Endothelial cell (in vitro differentiated cells): ENCODE results near the gene KRT71. TPM values are rescaled to one million over a fixed set of nuclear protein-coding genes. Genes with fewer than 3 reads are reported as not detected.

Experiments
- DNase-seq: peaks from one replicate; pipeline ENCODE4 v3.0.0; 2021; ENCODE audit warnings: low spot score
- H3K27ac Mint-ChIP-seq: one replicate; pipeline ENCODE4 v1.8.0; 2021; ENCODE audit warnings: mixed read lengths, inconsistent platforms; ENCODE audit not compliant: unreplicated experiment
- H3K27me3 Mint-ChIP-seq: one replicate; pipeline ENCODE4 v1.8.0; 2021; ENCODE audit warnings: mild to moderate bottlenecking, moderate library complexity, mixed read lengths, inconsistent platforms; ENCODE audit not compliant: unreplicated experiment
- H3K36me3 Mint-ChIP-seq: one replicate; pipeline ENCODE4 v1.8.0; 2021; ENCODE audit warnings: mild to moderate bottlenecking, low read depth, mixed read lengths, inconsistent platforms; ENCODE audit not compliant: unreplicated experiment
- H3K4me1 Mint-ChIP-seq: one replicate; pipeline ENCODE4 v1.8.0; 2021; ENCODE audit warnings: mild to moderate bottlenecking, mixed read lengths, inconsistent platforms; ENCODE audit not compliant: unreplicated experiment
- H3K4me3 Mint-ChIP-seq: one replicate; pipeline ENCODE4 v1.8.0; 2021; ENCODE audit warnings: mild to moderate bottlenecking, mixed read lengths, inconsistent platforms; ENCODE audit not compliant: unreplicated experiment
- H3K9me3 Mint-ChIP-seq: one replicate; pipeline ENCODE4 v1.8.0; 2021; ENCODE audit warnings: mixed read lengths, inconsistent platforms; ENCODE audit not compliant: unreplicated experiment
- CTCF ChIP-seq: fragments of 200-600 bp; sonication (generic); IDR thresholded peaks from one replicate; pipeline ENCODE4 v1.5.0; 2021; ENCODE audit warnings: antibody characterized with exemption; ENCODE audit not compliant: unreplicated experiment
- long read RNA-seq: library from polyadenylated mRNA; unstranded; transcript quantifications from one replicate; pipeline ENCODE4 v2.0.0, GENCODE V29; 2020; ENCODE audit not compliant: unreplicated experiment
- total RNA-seq: library from RNA; stranded (reverse); fragmentation: NEBNext Ultra II Directional; extraction: Animal tissue kit (Norgen Biotek cat#: 25700); gene quantifications from one replicate; pipeline ENCODE4 v1.2.1, GENCODE V29; 2021; ENCODE audit not compliant: unreplicated experiment

The KRT71 gene
- total RNA-seq, result not detected
- long read RNA-seq, result 0 reads

GRCh38 chr12:52552681-52553195 lies at the start of gene KRT71:
KRT71 (minus strand) TSS chr12:52553145; CDS start chr12:52553077, 68 bp downstream.
- TF ChIP-seq CTCF, result no peak
- DNase-seq, result no peak
- Mint-ChIP-seq H3K27ac (no peak within 1 kb of the TSS), H3K36me3 (no peaks in the 10 kb centered on the region), H3K9me3 (no peaks in the 10 kb centered on the region), H3K4me3 (no peak within 1 kb of the TSS), H3K27me3 (peaks cover 7% of the 10 kb centered on the region), H3K4me1 (no peaks in the 10 kb centered on the region)

DNA sequence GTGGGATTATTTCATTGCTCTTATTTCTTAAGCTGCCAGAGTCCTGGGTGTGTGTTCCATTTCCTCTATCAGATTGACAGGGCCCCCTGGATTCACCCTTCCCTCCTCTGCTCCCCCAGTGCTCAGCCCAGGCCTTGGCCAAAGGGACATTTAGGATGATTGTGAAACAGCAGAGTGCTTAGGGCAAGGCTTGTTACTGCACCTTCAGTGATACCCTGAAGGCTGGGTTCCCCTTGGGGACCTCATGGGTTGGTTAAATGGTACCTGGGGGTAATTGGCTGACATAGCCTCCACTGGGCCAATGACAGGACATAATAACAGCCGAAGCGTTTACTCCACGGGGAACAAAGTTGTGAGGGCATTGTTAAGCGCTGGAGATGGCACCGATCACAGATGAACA lies 49.6 kb upstream of the KRT71 start:
- no peaks in the 10 kb centered on the region for H3K27me3 Mint-ChIP-seq
- H3K9me3 Mint-ChIP-seq, result no peaks in the 10 kb centered on the region
- no peak for DNase-seq
- H3K27ac Mint-ChIP-seq, result no peak overlapping the region
- TF ChIP-seq CTCF, result no peak
- H3K4me1 Mint-ChIP-seq, result no peaks in the 10 kb centered on the region
- H3K4me3 Mint-ChIP-seq, result no peak overlapping the region
- no peaks in the 10 kb centered on the region for H3K36me3 Mint-ChIP-seq

- Mint-ChIP-seq H3K27me3 (no peaks in the 10 kb centered on the region), H3K9me3 (no peaks in the 10 kb centered on the region), H3K4me1 (no peaks in the 10 kb centered on the region), H3K36me3 (no peaks in the 10 kb centered on the region), H3K27ac (no peak overlapping the region), H3K4me3 (no peak overlapping the region)
- TF ChIP-seq CTCF, result no peak
- no peak for DNase-seq
Measured at GRCh38 chr12:52601671-52602070, 48.7 kb upstream of the KRT71 start.

DNA sequence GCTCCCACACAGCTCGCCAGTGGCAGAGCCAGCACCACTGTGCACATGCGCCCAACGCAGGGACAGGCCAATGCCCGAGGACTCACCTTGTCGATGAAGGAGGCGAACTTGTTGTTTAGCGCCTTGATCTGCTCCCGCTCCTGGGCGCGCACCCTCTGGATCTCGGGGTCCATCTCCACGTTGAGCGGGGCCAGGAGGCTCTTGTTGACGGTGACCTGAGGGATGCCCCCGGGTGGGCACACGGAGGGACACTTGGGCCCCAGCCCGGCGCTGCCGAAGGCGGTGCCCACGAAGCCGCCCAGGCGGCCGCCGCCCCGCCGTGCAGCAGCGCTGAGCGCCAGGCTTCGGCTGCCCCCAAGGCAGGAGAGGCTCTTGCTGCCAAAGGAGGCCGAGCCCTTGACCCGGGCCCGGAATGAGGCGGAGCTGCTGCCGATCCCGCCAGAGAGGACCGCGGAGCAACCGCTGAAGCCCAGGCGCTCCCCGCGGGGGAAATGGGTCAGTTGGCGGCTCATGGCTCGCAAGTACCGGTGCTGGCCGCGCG lies 48.1 kb upstream of the KRT71 start, which contains the start of gene KRT72:
KRT72 (minus strand) TSS at position 523 of the 541 bp plus-strand sequence; CDS start at position 512, 11 bp downstream.
- Mint-ChIP-seq H3K27me3 (no peaks in the 10 kb centered on the region), H3K4me1 (no peaks in the 10 kb centered on the region), H3K9me3 (no peaks in the 10 kb centered on the region), H3K27ac (no peak within 1 kb of the TSS), H3K4me3 (no peak within 1 kb of the TSS), H3K36me3 (no peaks in the 10 kb centered on the region)
- TF ChIP-seq CTCF, result no peak
- DNase-seq, result no peak

- H3K4me3 Mint-ChIP-seq, result no peak overlapping the region
- no peak for DNase-seq
- TF ChIP-seq CTCF, result no peak
- no peaks in the 10 kb centered on the region for H3K9me3 Mint-ChIP-seq
- no peaks in the 10 kb centered on the region for H3K27me3 Mint-ChIP-seq
- H3K4me1 Mint-ChIP-seq, result no peaks in the 10 kb centered on the region
- H3K27ac Mint-ChIP-seq, result no peak overlapping the region
- no peaks in the 10 kb centered on the region for H3K36me3 Mint-ChIP-seq
Measured at GRCh38 chr12:52600475-52600874, 47.5 kb upstream of the KRT71 start.
